T-helper 2 cell treated with Interferon-gamma antibody and Interleukin-4, amounts not matched to agents 100 ng/mL and 5 ng/mL, for 36 hours (primary cell): Measurements from ENCODE around the gene EPC1. TPM values are rescaled to one million over a fixed set of nuclear protein-coding genes. Genes with fewer than 3 reads are reported as not detected.
"Not testable (repeated sequence)": the region's sequence is repeated elsewhere in the genome, so short reads cannot be mapped to it uniquely, and the experiment has no call there.

ENCODE experiments used
- intact Hi-C: fragments of 100-400 bp; cut with micrococcal nuclease; formaldehyde crosslinking; loops from one replicate; pipeline ENCODE4 v1.15.1; 2023
- total RNA-seq: library from RNA; stranded (reverse); gene quantifications from 2 replicates; pipeline ENCODE4 v1.2.3, GENCODE V29; 2022

The EPC1 gene
- total RNA-seq, 1 donor from 2014 or later: 41.1 TPM

DNA sequence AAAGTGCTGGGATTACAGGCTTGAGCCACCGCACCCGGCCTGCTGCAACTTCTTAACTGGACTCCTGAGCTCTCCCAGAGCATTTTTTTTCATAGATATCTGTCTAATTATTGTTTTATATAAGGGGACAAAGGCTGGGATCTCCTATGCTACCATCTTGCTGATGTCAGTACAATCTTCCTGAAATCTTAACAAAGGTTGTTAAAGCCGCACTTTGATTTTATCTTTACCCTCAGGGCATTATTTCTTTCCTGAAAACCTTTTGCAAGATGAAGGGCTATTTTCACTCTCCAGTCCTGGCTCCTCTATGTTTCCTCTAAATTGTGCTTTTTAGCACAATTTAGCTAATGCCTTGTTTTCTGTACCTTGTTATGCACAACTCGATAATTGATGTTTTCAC lies 102.9 kb downstream of the EPC1 start:
- intact Hi-C loops: no loop called here

DNA sequence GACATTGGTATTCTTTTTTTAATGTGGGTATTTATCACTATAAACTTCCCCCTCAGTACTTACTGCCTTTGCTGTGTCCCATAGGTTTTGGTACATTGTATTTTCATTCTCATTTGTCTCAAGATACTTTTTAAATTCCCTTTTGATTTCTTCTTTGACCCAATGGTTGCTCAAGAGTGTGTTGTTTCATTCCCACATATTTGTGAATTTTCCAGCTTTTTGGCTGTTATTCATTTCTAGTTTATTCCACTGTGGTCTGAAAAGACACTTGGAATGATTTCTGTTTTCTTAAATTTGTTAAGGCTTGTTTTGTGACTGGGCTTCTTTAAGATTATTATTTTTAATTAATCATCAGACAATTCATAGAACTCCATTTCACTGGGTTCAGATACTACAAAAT lies 105.0 kb downstream of the EPC1 start:
- intact Hi-C loops: no loop called here

DNA sequence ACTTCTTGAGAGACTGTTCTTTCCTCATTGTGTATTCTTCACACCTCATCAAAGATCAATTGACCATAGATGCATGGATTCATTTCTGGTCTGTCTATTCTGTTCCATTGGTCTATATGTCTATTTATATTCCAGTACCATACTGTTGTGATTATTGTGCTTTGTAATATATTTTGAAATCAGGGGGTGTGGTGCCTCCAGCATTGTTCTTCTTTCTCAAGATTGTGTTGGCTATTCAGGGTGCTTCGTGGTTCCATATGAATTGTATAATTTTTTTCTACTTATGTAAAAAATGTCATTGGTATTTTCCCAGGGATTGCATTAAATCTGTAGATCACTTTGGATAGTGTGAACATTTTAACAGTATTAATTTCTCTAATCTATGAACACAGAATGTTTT lies 106.5 kb downstream of the EPC1 start:
- intact Hi-C loops: no loop called here

DNA sequence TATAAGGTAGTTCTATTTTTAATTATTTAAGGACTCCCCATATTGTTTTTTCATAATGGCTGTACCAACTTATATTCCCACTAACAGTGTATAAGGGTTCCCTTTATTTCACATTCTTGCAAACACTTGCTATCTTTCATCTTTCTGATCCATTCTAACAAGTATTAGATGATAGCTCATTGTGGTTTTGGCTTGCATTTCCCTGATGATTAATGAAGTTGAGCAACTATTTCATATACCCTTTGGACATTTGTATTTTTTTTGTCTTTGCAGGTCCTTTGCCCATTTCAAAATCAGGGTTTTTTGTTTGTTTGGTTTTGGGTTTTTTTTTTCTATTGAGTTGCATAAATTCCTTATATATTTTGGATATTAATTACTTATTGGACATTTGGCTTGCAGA lies 107.2 kb downstream of the EPC1 start:
- intact Hi-C loops: no loop called here

DNA sequence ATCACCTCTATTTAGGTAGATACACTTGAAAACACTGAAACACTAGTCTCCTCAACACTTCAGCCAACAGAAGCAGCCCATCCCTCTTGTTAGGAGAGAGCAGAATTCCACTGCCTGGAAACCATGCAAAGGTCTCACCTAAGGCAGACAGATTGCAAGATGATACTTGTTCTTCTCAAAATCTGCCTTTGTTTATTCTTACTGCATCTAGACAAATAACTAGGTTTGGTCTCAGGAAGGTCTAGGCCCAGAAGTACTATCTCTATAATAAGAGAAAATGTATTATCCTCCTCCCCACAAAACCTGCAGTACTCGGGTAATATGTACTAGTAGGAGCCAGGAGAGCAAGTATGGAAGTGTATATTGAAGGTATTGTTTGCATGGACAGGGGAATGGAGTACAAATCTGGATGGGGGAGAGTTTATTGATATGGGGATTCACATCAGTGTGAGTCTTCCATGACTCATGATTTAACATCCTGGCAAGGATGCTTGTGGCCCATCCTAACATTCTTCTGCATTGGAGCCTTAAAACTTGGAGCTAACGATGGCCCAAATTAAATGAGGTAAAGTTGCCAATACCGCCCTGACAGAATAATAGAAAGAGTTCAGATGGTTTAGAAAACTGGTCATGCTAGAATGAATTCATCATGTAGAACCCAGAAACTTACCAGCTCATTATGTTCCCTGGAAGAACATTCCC lies 109.2 kb downstream of the EPC1 start:
- intact Hi-C loops: no loop called here

DNA sequence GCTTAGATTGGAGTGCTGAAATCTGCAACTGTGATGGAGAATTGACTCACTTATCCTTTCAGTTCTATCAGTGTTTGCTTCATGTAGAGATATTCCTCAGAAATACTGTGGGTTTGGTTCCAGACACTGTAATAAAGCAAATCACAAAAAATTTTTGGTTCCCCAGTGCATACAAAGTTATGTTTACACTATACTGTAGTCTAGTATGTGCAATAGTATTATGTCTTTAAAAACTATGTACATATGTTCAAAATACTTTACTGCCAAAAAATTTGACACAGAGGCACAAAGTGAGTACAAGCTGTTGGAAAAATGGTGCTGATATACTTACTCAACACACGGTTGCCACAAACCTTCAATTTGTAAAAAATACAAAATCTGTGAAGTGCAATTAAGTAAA lies 112.5 kb downstream of the EPC1 start:
- intact Hi-C loops: no loop called here

DNA sequence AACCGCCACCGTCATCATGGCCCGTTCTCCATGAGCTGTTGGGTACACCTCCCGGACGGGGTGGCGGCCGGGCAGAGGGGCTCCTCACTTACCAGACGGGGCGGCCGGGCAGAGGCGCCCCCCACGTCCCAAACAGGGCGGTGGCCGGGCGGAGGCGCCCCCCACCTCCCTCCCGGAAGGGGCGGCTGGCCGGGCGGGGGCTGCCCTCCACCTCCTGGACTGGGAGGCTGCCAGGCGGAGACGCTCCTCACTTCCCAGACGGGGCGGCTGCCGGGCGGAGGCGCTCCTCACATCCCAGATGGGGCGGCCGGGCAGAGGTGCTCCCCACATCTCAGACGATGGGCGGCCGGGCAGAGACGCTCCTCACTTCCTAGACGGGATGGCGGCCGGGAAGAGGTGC lies 113.6 kb downstream of the EPC1 start:
- intact Hi-C loops: not testable (repeated sequence)

DNA sequence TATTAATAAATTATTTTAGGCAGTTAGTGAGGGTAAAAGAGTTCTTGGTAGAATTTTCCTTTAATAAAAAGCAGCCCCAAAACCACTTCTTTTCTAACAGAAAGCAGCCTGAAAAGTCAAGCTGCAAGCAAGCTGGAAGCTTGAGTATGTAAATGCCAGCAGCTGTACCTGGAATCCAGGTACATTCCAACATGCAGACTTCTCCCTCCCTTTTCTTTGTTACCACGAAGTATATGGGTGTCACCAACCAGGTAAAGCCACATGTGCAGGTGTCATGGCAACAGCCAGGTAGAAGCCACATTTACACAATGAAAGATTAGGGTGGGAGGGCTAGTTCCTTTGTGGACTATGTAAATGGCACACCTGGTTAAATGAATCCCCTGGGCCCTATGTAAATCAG lies 114.6 kb downstream of the EPC1 start:
- intact Hi-C loops: no loop called here

DNA sequence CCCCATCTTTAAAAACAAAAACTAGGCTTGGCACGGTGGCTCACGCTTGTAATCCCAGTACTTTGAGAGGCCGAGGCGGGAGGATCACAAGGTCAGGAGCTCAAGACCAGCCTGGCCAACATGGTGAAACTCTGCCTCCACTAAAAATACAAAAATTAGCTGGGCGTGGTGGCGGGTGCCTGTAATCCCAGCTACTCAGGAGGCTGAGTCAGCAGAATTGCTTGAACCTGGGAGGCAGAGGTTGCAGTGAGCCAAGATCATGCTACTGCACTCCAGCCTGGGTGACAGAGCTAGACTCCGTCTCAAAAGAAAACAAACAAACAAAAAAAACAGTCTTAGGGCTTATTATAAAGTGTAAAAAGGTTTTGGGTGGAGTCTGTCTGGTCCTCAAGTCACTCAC lies 117.2 kb downstream of the EPC1 start:
- intact Hi-C loops: not testable (repeated sequence)

DNA sequence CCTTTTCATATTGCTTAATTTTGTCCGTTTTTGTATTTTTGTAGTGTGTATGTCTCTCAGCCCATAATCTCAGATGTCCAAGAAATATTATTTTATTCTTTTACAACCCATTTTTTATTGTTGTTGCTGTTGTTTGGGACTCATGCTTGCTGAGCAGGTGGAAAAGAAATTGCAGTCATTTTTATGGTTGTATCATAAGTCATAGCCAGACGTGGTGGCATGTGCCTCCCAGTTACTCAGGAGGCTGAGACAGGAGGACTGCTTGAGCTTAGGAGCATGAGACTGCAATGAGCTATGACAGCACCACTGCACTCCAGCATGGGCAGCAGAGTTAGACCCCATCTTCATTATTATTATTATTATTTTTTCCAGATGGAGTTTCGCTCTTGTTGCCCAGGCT lies 117.8 kb downstream of the EPC1 start:
- intact Hi-C loops: no loop called here

DNA sequence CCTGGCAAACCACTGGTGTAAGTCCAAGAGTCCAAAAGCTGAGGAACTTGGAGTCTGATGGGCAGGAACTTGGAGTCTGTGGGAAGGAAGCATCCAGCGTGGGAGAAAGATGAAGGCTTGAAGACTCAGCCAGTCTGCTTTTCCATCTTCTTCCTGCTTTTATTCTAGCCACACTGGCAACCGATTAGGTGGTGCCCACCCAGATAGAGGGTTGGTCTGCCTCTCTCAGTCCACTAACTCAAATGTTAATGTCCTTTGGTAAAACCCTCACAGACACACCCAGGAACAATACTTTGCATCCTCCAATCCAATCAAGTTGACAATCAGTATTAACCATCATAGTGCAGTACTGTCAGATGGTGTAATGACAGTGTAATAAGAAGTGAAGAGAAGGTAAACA lies 119.2 kb downstream of the EPC1 start:
- intact Hi-C loops: no loop called here

DNA sequence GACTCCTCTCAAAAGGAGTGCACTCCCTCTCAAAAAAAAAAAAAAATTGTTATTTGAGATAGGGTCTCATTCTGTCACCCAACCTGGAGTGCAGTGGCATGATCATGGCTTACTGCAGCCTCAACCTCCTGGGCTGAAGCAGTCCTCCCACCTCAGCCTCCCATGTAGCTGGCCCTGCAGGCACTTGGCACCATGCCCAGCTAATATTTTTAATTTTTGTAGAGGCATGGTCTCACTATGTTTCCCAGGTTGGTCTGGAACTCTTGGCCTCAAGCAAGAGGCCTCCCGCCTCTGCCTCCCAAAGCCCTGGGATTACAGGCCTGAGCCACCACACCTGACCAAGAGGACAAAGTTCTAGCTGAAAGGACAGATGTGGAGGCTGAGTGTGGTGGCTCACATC lies 120.3 kb downstream of the EPC1 start:
- intact Hi-C loops: no loop called here

DNA sequence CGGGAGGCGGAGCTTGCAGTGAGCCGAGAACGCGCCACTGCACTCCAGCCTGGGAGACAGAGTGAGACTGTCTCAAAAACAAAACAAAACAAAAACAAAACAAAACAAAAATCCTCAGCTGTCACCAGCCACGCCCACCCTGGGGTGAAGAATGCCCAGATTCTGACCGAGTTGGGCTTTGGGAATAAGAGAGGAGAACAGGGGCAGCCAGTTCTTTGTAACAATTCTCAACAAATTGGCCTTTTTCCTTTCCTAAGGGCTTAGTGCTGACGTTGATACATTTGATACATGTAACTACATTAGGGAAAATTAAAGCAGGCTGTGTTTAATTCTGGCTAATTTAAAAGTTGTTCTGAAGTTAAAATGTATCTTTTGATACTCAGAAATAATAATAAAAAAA lies 121.0 kb downstream of the EPC1 start:
- intact Hi-C loops: no loop called here

DNA sequence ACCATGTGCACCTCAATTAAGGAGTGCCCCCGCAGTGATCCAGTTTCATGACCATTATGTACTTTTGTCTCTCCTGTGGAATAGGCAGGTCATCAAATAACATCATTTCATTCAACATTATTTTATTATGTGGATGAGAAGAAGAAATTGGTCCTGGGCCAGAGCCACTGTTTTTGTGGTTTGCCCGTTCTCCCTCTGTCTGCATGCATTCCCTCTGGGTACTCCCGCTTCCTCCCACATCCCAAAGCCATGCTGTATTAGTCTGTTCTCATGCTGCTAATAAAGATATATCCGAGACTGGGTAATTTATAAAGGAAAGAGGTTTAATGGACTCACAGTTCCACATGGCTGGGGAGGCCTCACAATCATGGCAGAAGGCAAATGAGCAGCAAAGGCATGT lies 124.6 kb downstream of the EPC1 start:
- intact Hi-C loops: not testable (repeated sequence)

DNA sequence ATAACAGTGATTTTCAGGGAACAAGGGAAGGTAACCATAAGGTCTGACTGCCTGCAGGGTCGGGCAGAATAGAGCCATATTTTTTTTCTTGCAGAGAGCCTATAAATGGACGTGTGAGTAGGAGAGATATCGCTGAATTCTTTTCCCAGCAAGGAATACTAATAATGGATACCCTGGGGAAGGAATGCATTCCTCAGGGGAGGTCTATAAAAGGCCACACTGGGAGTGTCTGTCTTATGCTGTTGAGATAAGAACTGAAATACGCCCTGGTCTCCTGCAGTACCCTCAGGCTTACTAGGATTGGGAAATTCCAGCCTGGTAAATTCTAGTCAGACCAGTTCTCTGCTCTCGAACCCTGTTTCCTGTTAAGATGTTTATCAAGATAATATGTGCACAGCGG lies 127.8 kb downstream of the EPC1 start:
- intact Hi-C loops: not testable (repeated sequence)

DNA sequence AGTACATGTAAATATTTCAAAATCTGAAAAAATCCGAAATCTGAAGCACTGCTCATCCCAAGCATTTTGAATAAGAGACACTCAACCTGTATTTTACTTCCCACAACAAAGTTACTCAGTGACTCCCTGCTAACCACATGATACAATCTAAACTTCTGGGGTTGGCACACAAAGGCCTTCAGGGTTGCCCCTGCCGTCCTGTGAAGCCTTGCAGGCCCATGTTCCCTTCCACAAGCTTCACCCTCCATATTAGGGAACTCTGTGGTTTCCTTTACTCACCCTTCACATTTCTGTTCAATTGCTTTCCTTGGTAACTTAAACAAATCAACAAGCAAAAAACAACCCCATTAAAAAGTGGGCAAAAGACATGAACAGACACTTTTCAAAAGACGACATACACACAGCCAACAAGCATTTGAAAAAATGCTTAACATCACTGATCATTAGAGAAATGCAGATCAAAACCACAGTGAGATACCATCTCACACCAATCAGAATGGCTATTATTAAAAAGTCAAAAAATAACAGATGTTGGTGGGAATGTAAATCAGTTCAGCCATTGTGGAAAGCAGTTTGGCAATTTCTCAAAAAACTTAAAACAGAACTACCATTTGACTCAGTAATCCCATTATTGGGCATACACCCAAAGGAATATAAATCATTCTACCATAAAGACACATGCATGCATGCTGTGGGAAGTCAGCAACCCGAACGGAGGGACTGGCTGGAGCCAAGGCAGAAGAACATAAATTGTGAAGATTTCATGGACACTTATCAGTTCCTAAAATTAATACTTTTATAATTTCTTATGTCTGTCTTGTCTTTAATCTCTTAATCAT lies 128.5 kb downstream of the EPC1 start:
- intact Hi-C loops: not testable (repeated sequence)

Other genes starting within 250 kb of the EPC1 start
- gene CCDC7, start 99.0 kb upstream of the EPC1 start, total RNA-seq: 20.7 and 20.9 TPM in 2 replicates